Hepatocyte (in vitro differentiated cells): ENCODE results near the gene TNN. TPM values are rescaled to one million over a fixed set of nuclear protein-coding genes. Genes with fewer than 3 reads are reported as not detected.
A peak's percentile ranks its signal among the peaks of the same experiment; 100 is the strongest.

Experiments
- DNase-seq: peaks from one replicate; pipeline ENCODE4 v3.0.0-alpha.2; 2016; ENCODE audit warnings: low spot score
- H2AFZ ChIP-seq: fragments of 200-600 bp; sonication (generic); 2 replicates; pipeline ENCODE4 v1.6.0; 2016; ENCODE audit warnings: antibody characterized with exemption, mild to moderate bottlenecking
- H3K27ac ChIP-seq: fragments of 200-600 bp; sonication (generic); 2 replicates; pipeline ENCODE4 v1.5.1; 2016; ENCODE audit warnings: mild to moderate bottlenecking
- H3K27me3 ChIP-seq: fragments of 200-600 bp; sonication (generic); 2 replicates; pipeline ENCODE4 v1.6.1; 2016
- H3K36me3 ChIP-seq: fragments of 200-600 bp; sonication (generic); replicated peaks from 2 replicates; pipeline ENCODE4 v1.5.1; 2016; ENCODE audit warnings: low read depth; ENCODE audit not compliant: insufficient read depth
- H3K4me1 ChIP-seq: fragments of 200-600 bp; sonication (generic); 2 replicates; pipeline ENCODE4 v1.5.1; 2016; ENCODE audit warnings: mild to moderate bottlenecking, moderate library complexity; ENCODE audit not compliant: insufficient read depth
- H3K4me2 ChIP-seq: fragments of 200-600 bp; sonication (generic); 2 replicates; pipeline ENCODE4 v1.6.0; 2016
- H3K4me3 ChIP-seq: fragments of 200-600 bp; sonication (generic); 2 replicates; pipeline ENCODE4 v1.5.1; 2016; ENCODE audit warnings: mild to moderate bottlenecking
- H3K79me2 ChIP-seq: fragments of 200-600 bp; sonication (generic); 2 replicates; pipeline ENCODE4 v1.6.0; 2017; ENCODE audit warnings: mild to moderate bottlenecking
- H3K9me2 ChIP-seq: fragments of 200-600 bp; sonication (generic); replicated peaks from 2 replicates; pipeline ENCODE4 v1.6.0; 2017; ENCODE audit warnings: mild to moderate bottlenecking; ENCODE audit not compliant: insufficient read depth
- H3K9me3 ChIP-seq: fragments of 200-600 bp; sonication (generic); 2 replicates; pipeline ENCODE4 v1.5.1; 2016; ENCODE audit warnings: low read depth, mild to moderate bottlenecking
- H4K20me1 ChIP-seq: fragments of 200-600 bp; sonication (generic); 2 replicates; pipeline ENCODE4 v1.6.0; 2016; ENCODE audit warnings: mild to moderate bottlenecking; ENCODE audit not compliant: insufficient read depth, poor library complexity, severe bottlenecking
- EZH2 ChIP-seq: fragments of 200-600 bp; sonication (generic); IDR thresholded peaks from 2 replicates; pipeline ENCODE4 v1.6.1; 2016; ENCODE audit warnings: antibody characterized with exemption, mild to moderate bottlenecking, borderline replicate concordance
- EZH2phosphoT487 ChIP-seq: fragments of 200-600 bp; sonication (generic); IDR thresholded peaks from one replicate; pipeline ENCODE4 v1.6.1; 2018; ENCODE audit warnings: antibody characterized with exemption, mild to moderate bottlenecking, low read depth, moderate library complexity; ENCODE audit not compliant: unreplicated experiment, severe bottlenecking
- WGBS: methylation state at CpG from one replicate; pipeline ENCODE4 v1.1.6; 2016; ENCODE audit warnings: low lambda C conversion rate; ENCODE audit errors: missing lambda C conversion rate; 5-methylcytosine and 5-hydroxymethylcytosine counted together
- polyA plus RNA-seq: library from polyadenylated mRNA; unstranded; fragments of >200 nt; fragmentation: Nextera tagmentation; extraction: Ambion mirVana; gene quantifications from 2 replicates; pipeline ENCODE4 v1.2.1, GENCODE V29; 2016
- total RNA-seq: library from RNA; depleted of rRNA; stranded (reverse); fragments of >200 nt; gene quantifications from 2 replicates; pipeline ENCODE4 v1.2.3, GENCODE V29; 2014
- TF ChIP-seq, protein P1 (sequence below): fragments of 200-600 bp; sonication (generic); IDR thresholded peaks from 2 replicates; pipeline ENCODE4 v1.5.1; 2016; ENCODE audit warnings: antibody characterized with exemption, mild to moderate bottlenecking; ENCODE audit not compliant: poor library complexity

TNN gene
- total and polyA plus RNA-seq, 2 experiments from 2014 or later: 0.33 to 0.51 TPM

DNA sequence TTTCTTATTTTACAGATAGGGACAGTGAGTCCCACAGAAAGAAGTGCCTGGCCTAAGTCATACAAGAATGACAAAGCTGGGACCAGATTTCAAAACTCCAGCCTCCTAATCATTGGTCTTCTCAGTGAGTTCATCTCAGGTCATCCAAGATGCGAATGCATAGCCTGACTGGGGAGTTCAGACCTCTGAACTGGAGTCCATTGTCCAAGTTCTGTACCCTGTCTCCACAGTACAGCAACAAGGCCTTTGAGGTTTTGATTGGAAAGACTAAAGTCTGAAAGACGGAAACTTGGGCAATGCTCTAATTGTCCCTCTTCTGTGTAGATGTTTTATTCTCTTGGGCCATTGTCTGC, 62.0 kb downstream of the TNN start:
- Histone ChIP-seq H3K4me3 (no peak overlapping the region), H4K20me1 (no peaks in the 10 kb centered on the region), H2AFZ (no peak overlapping the region), H3K4me1 (peaks cover 12% of the 10 kb centered on the region), H3K36me3 (no peaks in the 10 kb centered on the region), H3K4me2 (no peak overlapping the region), H3K27ac (peak overlapping the region; percentile 63), H3K9me3 (no peaks in the 10 kb centered on the region), H3K27me3 (no peaks in the 10 kb centered on the region), H3K9me2 (no peaks in the 10 kb centered on the region), H3K79me2 (no peaks in the 10 kb centered on the region)
- TF ChIP-seq, protein P1, sequence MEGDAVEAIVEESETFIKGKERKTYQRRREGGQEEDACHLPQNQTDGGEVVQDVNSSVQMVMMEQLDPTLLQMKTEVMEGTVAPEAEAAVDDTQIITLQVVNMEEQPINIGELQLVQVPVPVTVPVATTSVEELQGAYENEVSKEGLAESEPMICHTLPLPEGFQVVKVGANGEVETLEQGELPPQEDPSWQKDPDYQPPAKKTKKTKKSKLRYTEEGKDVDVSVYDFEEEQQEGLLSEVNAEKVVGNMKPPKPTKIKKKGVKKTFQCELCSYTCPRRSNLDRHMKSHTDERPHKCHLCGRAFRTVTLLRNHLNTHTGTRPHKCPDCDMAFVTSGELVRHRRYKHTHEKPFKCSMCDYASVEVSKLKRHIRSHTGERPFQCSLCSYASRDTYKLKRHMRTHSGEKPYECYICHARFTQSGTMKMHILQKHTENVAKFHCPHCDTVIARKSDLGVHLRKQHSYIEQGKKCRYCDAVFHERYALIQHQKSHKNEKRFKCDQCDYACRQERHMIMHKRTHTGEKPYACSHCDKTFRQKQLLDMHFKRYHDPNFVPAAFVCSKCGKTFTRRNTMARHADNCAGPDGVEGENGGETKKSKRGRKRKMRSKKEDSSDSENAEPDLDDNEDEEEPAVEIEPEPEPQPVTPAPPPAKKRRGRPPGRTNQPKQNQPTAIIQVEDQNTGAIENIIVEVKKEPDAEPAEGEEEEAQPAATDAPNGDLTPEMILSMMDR: no peak
- no peak for TF ChIP-seq EZH2
- 83% methylated on average over 2 of the region's 2 CpGs for WGBS
- DNase-seq: no peak

- H3K27me3 ChIP-seq: no peaks in the 10 kb centered on the region
- 33% methylated on average over 5 of the region's 5 CpGs for WGBS
- no peaks in the 10 kb centered on the region for H3K36me3 ChIP-seq
- H4K20me1 ChIP-seq: no peaks in the 10 kb centered on the region
- no peaks in the 10 kb centered on the region for H3K9me3 ChIP-seq
- TF ChIP-seq EZH2phosphoT487 (no peak), EZH2 (no peak)
- TF ChIP-seq, protein P1: no peak
- H3K27ac ChIP-seq: peak overlapping the region; percentile 63
- H3K9me2 ChIP-seq: no peaks in the 10 kb centered on the region
- H3K4me3 ChIP-seq: no peak overlapping the region
- H3K4me1 ChIP-seq: peaks cover 12% of the 10 kb centered on the region
- H3K79me2 ChIP-seq: no peaks in the 10 kb centered on the region
- H2AFZ ChIP-seq: no peak overlapping the region
- H3K4me2 ChIP-seq: no peak overlapping the region
- DNase-seq: no peak
Observed at GRCh38 chr1:175129997-175130648, 62.5 kb downstream of the TNN start.

DNA sequence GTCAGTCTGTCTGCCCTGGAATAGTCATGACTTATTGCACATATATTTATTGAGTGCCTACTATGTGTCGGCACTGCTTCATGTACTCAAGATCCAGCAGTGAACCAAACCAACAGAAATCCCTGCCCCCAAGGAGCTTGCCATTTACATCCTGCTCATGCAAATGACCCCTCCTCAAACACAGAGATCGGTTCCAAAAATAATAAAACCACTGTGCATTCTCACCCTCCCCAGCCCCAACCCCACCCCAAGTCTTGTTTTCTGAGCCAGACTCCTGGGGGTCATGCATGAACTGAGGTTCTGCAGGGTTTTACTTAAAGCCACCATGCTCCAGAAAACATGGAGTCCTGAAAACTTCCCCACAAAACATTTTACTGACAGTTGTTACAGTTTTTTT, 63.0 kb downstream of the TNN start:
- 82% methylated on average over 2 of the region's 2 CpGs for WGBS
- DNase-seq: no peak
- H3K4me2 ChIP-seq: no peak overlapping the region

More for the DNA sequence above, 63.0 kb downstream of the TNN start:
- Histone ChIP-seq H3K27ac (peak overlapping the region; percentile 63), H3K4me3 (no peak overlapping the region), H3K9me2 (no peaks in the 10 kb centered on the region), H3K27me3 (no peaks in the 10 kb centered on the region), H2AFZ (no peak overlapping the region), H3K36me3 (no peaks in the 10 kb centered on the region), H3K79me2 (no peaks in the 10 kb centered on the region), H3K9me3 (no peaks in the 10 kb centered on the region), H4K20me1 (no peaks in the 10 kb centered on the region), H3K4me1 (peaks cover 12% of the 10 kb centered on the region)
- TF ChIP-seq, protein P1: no peak
